Anterior cingulate cortex (tissue), 58 donors: Measurements from ENCODE around the gene UNC13D.
"Not testable (repeated sequence)": the region's sequence is repeated elsewhere in the genome, so short reads cannot be mapped to it uniquely, and the experiment has no call there.

Experiments used
- DNase-seq, 58 donors: peaks; one replicate each; lab custom pipeline; 2025; lab: John Stamatoyannopoulos, UW

The UNC13D gene

GRCh38 chr17:75843577-75844529 is at the start of gene UNC13D:
UNC13D (minus strand) TSS chr17:75844404; CDS start chr17:75844337, 67 bp downstream.
- no peak for DNase-seq

GRCh38 chr17:75893305-75894048 is 49.3 kb upstream of the UNC13D start:
- no peak for DNase-seq

GRCh38 chr17:75892556-75893224 is 48.5 kb upstream of the UNC13D start:
- peak in 32 of 58 donors; percentile 18 to 75 (median 46) for DNase-seq

DNA sequence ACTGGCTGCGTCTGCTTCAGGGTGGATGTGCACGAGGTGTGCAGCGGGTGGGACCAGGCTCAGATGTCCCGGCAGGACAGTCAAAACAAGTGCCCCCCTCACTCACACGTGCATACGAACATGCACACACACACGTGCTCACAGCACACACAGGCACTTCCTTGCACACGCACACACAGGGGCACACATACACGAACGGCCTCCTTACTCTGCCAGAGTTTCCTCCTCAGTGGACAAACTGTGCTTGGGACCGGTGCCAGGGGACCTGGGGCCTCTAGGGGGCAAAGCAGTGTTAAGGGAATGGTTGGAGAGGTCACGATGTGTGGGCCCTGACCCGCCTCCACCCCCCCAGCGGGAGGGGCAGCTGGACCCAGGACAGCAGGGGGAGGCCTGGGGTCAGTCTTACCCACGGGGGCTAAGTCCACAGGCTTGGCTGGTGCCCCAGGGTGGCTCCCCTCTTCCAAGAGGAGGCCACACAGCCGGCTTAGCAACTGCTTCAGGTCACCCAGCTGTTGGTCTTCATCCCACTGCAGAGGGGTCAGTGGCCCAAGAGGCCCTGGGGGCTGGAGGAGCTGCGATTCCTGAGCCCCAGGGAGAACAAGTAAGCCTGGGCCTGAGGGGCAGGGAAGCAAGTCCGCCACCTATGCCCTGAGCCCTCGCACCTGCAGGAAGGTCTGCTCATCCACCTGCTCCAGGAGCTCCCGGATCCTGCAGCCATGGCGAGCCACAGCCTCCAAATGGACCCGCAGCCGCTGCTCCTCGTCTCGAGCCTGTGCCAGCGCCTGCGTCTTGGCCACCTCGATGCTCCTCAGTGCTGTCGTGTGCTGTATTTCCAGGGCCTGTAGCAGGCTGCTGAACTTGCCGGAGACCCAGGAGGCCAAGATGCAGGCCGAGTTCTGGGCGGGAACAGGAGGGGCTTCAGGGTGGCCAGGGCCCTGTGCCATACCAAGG is 47.7 kb upstream of the UNC13D start:
- DNase-seq, result no peak

DNA sequence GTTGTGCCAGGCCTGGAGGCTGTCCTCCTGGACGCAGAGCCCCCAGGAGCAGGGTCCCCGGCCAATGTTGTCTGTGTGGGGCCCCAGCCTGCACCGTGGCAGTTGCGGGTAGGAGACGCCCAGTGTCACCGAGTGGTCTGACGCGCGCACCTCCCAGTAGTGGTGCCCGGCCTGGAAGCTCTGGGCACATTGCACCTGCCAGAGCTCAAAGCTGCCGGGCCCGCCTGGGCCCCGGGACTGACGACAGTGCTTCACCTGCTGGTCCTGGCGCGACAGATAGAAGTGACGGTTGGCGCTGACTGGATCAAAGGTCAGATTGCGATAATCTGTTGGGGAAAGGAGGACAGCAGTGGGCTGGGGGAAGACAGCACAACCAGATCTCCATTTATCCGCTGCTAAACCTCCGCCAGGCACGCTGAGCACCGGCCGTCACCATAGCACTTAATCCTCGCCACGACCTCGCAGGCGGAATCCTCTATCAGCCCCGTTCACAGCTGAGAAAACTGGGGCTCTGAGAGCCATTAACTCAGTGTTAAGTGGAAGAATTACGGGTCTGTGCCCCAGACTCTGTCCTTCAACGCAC is 46.9 kb upstream of the UNC13D start:
- DNase-seq, result no peak

DNA sequence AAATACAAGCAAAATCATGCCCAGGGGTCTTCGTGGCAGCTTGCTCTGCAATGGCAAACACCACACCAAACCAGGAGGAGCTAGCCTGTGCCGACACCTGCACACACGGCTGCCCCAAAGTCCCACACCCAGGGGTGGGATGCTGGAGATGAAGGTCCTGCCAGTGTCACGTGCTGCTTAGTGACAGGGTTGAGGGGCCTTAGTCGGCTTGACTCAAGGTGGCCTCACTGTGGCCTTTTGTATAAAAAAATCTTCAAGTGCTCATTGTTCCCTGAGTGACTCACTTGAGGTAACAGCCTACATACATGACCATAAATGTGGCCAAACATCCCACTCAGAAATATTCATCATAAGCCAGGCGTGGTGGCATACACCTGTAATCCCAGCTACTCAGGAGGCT is 45.2 kb upstream of the UNC13D start:
- DNase-seq, result no peak

- DNase-seq, result no peak
Observed at GRCh38 chr17:75888484-75888883, 44.3 kb upstream of the UNC13D start.

DNA sequence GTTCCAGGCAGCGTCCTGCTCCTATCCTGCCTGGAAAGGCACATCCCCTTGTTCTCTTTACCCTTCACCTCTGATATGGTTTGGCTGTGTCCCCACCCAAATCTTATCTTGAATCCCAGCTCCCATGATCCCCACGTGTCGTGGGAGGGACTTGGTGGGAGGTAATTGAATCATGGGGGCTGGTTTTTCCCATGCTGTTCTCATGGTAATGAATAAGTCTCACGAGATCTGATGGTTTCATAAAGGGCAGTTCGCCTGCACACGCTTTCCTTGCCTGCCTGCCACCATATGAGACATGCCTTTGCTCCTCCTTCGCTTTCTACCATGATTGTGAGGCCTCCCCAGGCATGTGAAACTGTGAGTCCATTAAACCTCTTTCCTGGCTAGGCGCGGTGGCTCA is 41.7 kb upstream of the UNC13D start:
- not testable (repeated sequence) for DNase-seq

GRCh38 chr17:75885431-75885830 is 41.2 kb upstream of the UNC13D start:
- DNase-seq, result no peak

- no peak for DNase-seq
Observed at GRCh38 chr17:75881678-75882454, 37.7 kb upstream of the UNC13D start.

DNA sequence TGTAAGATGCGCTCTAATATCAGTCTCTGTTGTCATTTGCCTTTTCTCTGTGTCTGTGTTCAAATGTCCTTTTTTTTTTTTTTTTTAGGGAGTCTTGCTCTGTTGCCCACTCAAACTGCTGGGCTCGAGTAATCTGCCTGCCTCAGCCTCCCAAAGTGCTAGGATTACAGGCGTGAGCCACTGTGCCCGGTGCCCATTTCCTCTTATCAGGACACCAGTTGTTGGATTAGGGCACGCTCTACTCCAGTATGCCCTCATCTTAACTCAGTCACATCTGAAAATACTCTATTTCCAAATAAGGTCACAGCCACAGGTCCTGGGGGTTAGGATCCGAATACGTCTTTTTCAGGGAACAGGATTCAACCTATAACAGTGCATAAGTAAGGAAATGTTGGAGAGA is 36.1 kb upstream of the UNC13D start:
- DNase-seq, result no peak

DNA sequence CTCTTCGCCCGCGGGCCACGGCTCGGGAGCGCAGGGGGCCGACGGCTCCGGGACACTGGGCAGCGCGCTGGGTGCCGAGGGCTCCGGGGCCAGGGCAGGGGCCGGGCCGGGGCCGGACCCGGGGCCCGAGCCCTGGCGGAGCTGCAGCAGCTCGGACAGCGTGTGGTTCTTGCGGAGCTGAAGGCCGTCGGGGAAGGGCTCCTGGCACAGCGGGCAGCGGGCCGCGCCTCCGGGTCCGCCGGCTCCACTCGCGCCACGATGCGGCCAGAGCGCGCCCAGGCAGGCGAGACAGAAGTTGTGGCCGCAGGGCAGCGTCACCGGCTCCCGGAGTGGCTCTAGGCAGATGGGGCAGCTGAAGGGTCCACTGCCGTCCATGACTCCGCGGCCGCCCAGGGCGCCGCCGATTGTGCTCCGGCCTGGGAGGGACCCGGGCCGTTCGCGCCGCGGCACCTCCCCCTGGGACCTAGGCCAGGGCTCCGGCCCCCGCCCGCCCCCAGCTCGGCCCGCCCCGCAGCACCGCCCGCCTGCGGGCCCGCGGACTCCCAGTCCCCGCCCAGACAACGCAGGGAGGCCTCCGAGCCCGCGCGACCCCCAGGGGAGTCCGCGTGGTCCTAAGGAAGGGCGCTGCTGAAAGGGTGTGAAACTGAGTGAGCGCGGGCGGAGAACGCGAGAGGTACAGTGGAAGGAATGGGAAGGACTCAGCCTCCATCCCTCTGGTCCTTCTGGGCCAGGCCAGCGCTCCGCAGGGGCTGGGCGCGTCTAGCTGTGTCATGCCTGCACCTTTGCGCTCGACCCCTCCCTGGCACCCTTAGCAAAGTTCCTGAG is 34.2 kb upstream of the UNC13D start, which contains the start of gene TRIM47:
TRIM47 (minus strand) TSS at position 408 of the 825 bp plus-strand sequence; CDS start at position 375, 33 bp downstream.
- peak in 46 of 58 donors; percentile 10 to 74 (median 51) for DNase-seq

DNA sequence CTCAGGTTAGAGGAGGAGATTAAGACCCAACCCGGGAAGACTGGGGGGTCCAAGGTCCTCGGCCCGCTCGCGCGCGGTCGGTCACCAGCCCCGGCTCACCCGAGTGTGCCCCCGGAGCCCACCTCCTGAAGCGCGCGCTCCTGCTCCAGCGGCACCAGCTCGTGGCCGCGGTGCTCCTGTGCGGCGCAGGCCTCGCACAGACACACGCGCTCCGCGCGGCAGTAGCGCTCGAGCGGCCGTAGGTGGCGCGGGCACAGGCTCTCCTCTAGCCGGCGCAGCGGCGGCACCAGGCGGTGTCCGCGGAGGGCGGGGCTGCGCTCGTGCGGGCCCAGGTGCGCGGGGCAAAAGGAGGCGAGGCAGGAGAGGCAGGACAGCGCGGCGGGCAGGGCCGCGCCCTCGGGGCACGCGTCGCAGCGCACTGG is 33.6 kb upstream of the UNC13D start:
- DNase-seq, result peak in 44 of 58 donors; percentile 23 to 71 (median 57)

DNA sequence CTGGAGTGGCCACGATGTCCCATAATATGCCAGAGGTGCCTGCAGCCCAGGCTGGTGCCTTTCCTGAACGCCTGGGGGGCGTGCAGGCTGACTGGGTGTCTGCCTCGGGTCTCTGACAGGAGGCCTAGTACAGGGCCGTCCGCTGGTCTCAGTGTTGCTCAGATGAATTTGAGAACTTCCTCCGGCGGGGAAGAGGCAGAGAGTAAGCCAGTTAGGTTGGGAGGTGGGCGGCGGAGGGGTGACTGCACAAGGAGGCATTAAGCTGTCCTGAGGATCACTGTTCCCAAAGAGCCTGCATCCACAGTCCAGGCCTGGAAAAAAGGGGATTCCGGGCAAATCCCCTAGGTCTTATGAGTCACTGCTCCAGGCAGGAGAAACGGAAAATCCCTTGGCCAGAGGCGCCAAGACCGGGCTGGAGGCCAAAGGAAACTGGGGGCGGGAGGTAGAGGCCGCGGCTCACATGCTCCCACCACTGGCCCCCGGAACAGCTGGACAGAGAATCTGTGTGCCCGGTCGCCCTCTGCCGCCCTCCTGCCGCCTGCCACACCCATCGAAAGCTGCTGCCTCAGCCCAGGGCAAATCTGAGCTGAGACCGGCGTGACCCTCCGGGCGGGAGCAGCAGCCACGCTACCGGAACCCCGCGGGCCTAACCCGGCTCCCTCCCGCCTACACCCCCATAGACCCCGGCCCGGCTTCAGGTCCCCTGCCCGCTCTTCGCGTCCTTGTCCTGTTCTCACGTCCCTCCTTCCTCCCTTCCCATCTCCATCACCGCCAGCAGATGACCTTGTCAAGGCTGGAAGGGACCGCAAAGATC is 32.9 kb upstream of the UNC13D start:
- peak in 56 of 58 donors; percentile 17 to 92 (median 76) for DNase-seq

DNA sequence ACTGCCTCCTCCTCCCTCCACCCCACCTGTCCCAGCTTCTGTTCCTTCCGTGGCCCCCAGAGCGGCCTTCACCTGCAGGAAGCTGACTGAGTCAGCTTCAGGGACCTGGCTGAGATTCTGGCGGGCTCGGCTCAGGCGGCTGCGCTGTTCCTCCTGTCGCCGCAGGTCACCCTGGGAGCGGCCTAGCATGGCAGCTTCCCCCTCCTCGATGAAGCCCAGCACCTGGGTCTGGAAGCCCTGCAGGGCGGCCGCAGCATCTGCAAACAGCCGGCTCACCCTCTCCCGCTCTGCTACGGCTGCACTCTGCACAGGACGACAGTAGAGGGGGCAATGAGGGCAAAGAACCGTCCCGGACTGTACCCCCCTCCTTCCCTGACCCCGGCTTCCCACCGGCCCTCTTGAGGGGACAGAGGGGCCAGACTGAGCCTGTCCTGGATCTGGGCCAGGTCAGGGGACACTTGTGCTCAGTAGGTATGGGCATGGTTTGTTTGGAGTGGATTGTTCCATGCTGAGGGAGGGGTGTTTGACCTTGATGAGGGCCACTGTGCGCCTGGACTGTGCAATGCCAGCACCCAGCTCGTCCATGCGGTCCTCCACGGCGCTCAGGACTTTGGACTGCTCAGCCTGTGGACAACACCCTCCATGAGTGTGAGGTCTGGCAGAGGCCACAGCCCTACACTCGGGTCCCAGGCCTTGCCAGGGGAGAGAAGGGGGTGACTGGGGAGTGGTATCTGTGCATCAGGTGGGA is 32.2 kb upstream of the UNC13D start:
- DNase-seq, result peak in 1 of 58 donors; percentile 42

- DNase-seq, result peak in 14 of 58 donors; percentile 16 to 84 (median 62)
Observed at GRCh38 chr17:75875940-75876189, 31.7 kb upstream of the UNC13D start.
